Activated CD4-positive, alpha-beta T cell treated with anti-CD3 and anti-CD28 coated beads, Interleukin-2, amount 10 ng/mL, durations not matched to agents 24 days and 14 days (primary cell): ENCODE results near the gene FNDC3B. TPM values are rescaled to one million over a fixed set of nuclear protein-coding genes. Genes with fewer than 3 reads are reported as not detected.

Experiments
- DNase-seq: peaks from one replicate; pipeline ENCODE4 v3.0.0; 2022
- H3K27ac Mint-ChIP-seq: one replicate; pipeline ENCODE4 v1.8.0; 2022; ENCODE audit warnings: mild to moderate bottlenecking, mixed read lengths
- H3K27me3 Mint-ChIP-seq: one replicate; pipeline ENCODE4 v1.8.0; 2022; ENCODE audit warnings: mixed read lengths
- H3K36me3 Mint-ChIP-seq: one replicate; pipeline ENCODE4 v1.8.0; 2022; ENCODE audit warnings: low read depth, mild to moderate bottlenecking, mixed read lengths
- H3K4me1 Mint-ChIP-seq: one replicate; pipeline ENCODE4 v1.8.0; 2021; ENCODE audit warnings: mixed read lengths
- H3K4me3 Mint-ChIP-seq: one replicate; pipeline ENCODE4 v1.8.0; 2022; ENCODE audit warnings: mild to moderate bottlenecking, moderate library complexity, mixed read lengths
- H3K9me3 Mint-ChIP-seq: one replicate; pipeline ENCODE4 v1.8.0; 2021; ENCODE audit warnings: mixed read lengths
- intact Hi-C: fragments of 100-400 bp; cut with micrococcal nuclease; formaldehyde crosslinking; loops from one replicate; pipeline ENCODE4 v1.15.1; 2023
- total RNA-seq: library from RNA; stranded (reverse); gene quantifications from 2 replicates; pipeline ENCODE4 v1.2.3, GENCODE V29; 2022

FNDC3B gene
- total RNA-seq, 1 donor from 2014 or later, result 19.6 TPM

DNA sequence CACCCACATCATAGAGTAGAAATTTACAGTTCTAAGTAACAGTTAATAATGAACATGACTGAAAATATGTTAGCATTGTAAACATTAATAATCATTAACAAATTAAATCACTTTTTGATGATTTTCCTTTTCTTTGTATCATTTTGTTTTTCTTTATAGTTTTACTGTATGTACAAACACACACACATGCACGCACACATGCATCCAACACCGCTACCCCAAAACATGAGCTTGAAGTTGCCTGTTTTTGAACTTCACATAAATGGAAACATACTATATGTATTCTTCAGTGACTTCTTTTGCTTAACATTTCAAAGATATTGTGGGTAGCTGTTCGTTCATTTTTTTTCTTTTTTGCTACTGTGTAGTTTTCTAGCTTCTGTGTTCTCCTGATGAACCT lies 123.9 kb downstream of the FNDC3B start:
- Mint-ChIP-seq H3K4me1 (peaks cover 2% of the 10 kb centered on the region), H3K27me3 (no peaks in the 10 kb centered on the region), H3K36me3 (peaks cover 2% of the 10 kb centered on the region), H3K4me3 (no peak overlapping the region), H3K9me3 (no peaks in the 10 kb centered on the region), H3K27ac (no peak overlapping the region)
- no peak for DNase-seq
- intact Hi-C loops, result no loop called here

DNA sequence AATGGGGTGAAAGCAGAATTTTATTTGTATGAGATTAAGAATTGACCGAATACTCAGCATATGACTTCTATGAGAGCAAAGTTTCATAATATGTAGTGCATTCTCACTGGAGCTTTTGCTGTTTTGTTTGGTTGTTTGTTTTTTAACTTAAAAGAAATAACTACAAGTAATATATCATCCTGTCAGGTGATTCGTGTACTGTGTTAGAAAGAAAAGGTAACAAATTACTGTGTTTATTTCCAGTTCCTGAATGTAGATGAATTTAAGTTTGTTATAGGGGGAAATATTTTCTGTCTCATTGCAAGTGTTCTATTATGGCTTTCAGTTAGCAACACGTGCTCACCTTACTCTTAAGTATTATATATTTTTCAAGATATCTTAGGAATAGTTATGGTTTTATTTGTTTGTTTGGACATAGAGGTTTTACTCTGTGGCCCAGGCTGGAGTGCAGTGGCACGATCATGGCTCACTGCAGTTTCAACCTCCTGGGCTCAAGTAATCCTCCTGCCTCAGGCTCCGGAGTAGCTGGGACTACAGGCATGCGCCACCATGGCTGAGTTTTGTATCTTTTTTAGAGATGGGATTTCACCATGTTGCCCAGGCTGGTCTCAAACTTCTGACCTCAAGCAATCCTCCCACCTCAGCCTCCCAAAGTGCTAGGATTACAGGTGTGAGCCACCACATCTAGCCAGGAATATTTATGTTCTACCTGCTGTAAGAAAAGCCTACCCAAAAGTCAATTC lies 125.4 kb downstream of the FNDC3B start:
- Mint-ChIP-seq H3K27me3 (no peaks in the 10 kb centered on the region), H3K9me3 (no peaks in the 10 kb centered on the region), H3K27ac (no peak overlapping the region), H3K36me3 (peaks cover 2% of the 10 kb centered on the region), H3K4me3 (no peak overlapping the region), H3K4me1 (peaks cover 8% of the 10 kb centered on the region)
- DNase-seq, result no peak
- intact Hi-C loops, result no loop called here

DNA sequence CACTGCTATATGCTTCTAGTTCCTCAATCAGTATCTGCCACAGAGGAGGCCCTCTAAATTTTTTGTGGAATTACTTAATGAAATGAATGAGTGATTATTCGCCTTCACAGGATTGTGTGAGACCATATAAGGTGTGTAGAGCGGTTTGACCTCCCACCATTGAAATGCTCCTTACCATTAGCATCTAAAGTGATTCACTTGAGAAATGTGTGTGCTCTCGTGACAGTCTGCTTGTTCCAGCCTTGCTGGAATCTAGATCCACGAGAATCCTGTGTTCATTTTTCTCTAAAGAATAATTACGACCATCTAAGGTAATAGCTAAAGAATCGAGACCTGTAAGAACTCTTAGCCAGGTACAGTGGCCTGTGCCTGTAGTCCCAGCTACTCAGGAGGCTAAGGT lies 126.9 kb downstream of the FNDC3B start:
- no peak for DNase-seq
- Mint-ChIP-seq H3K4me1 (peaks cover 8% of the 10 kb centered on the region), H3K27ac (no peak overlapping the region), H3K27me3 (no peaks in the 10 kb centered on the region), H3K36me3 (peaks cover 2% of the 10 kb centered on the region), H3K4me3 (no peak overlapping the region), H3K9me3 (no peaks in the 10 kb centered on the region)
- intact Hi-C loops, result no loop called here

DNA sequence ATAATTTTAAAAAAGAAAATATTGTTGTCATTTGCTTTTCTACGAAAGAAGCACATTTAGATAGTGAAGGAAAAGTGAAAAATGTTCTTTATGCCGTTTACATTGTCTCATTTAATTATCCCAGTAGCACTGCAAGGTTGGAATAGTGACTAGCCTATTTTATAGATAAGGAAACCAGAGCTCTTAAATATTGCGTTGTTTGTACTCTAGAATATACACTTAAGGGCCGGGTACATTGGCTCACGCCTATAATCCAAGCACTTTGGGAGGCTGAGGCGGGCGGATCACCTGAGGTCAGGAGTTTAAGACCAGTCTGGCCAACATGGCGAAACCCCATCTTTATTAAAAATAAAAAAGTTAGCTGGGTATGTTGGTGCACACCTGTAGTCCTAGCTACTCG lies 127.5 kb downstream of the FNDC3B start:
- H3K4me1 Mint-ChIP-seq, result peaks cover 8% of the 10 kb centered on the region
- intact Hi-C loops, result no loop called here
- DNase-seq, result no peak
- no peaks in the 10 kb centered on the region for H3K27me3 Mint-ChIP-seq
- H3K4me3 Mint-ChIP-seq, result no peak overlapping the region
- peaks cover 2% of the 10 kb centered on the region for H3K36me3 Mint-ChIP-seq
- H3K27ac Mint-ChIP-seq, result no peak overlapping the region
- no peaks in the 10 kb centered on the region for H3K9me3 Mint-ChIP-seq

DNA sequence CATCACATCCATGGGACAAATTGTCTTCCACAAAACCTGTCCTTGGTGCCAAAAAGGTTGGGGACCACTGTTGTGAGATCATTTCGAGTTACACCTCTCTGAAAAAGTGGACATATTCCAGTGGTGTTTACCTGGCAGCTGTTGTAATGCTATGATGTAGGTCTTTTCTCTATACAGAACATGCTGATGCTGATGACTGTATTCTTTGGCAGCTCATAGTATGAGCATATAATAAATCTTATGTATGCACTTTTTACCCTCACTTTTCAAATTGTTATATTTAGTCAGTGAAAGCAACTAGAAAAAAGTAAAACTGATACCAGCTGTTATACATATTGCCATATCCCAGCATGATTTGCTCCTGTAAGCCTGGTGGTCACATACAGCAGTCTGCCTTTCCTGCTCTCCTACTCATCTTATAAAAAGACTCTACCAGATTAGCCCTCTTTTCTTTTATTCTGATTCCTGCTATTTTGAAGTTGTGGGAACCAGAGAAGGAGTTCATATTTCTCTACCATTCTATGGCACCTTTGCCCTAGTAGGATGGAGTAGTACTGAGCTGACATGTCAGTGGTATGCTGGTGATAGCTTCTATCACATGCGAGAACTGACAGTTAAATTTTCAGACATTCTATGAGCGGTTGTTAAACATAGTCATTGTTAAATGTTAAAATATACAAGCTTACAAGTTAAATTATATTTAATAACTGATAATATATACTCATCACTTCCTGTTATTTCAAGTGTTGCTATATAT lies 128.7 kb downstream of the FNDC3B start:
- no peaks in the 10 kb centered on the region for H3K36me3 Mint-ChIP-seq
- H3K27me3 Mint-ChIP-seq, result no peaks in the 10 kb centered on the region
- no peak overlapping the region for H3K4me3 Mint-ChIP-seq
- peaks cover 11% of the 10 kb centered on the region for H3K4me1 Mint-ChIP-seq
- no peak overlapping the region for H3K27ac Mint-ChIP-seq
- intact Hi-C loops, result no loop called here
- no peak for DNase-seq
- no peaks in the 10 kb centered on the region for H3K9me3 Mint-ChIP-seq

DNA sequence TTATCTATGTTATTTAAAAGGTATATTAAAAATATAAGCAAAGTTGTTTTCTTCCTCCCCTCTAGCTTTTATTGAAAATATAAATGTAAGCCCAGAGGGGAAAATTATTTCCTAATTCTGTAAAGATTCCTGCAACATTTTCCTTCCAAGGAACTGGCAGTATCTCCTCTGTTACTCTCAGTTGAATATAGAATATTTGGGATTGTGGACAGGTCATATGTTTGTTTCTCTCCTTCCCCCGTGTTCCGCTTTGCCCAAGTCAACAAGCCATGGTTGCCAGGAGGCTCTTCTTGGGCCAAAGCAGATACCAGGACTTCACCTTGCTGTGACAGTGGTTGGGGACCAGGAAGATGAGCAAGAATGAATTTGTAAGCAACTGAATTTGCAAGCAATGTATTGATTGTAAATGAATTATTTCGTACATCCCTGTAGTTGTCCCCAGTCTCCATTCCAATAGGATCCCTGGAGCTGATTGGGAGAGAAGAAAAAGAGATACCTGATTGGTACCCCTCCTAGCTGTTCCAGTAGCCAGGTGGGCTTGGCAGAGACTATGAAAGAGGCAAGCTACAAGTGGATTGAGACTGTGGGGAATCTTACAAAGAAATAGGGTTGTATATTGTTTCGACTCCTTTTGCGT lies 130.8 kb downstream of the FNDC3B start:
- no peaks in the 10 kb centered on the region for H3K9me3 Mint-ChIP-seq
- peaks cover 1% of the 10 kb centered on the region for H3K36me3 Mint-ChIP-seq
- H3K27ac Mint-ChIP-seq, result no peak overlapping the region
- DNase-seq, result no peak
- no peaks in the 10 kb centered on the region for H3K27me3 Mint-ChIP-seq
- H3K4me1 Mint-ChIP-seq, result peaks cover 16% of the 10 kb centered on the region
- no peak overlapping the region for H3K4me3 Mint-ChIP-seq
- intact Hi-C loops, result no loop called here

DNA sequence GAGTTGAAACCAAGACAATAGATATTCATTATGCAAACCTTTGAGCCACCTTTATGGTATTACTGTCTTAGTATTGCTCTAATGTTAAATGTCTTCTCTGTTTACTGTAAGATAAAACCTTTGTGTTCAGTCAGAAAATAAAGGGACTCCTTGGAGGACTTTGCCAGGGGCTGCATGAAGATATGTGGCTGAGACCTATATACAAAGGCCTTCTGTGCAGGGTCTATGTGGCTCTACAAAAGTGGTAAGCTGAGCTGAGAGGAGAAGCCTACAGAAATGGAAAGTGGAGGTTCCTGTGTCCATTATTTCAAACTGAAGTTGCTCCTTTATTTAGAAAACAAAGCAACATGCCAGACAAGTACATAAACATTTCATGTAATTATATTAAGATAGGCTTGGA lies 131.5 kb downstream of the FNDC3B start:
- peaks cover 1% of the 10 kb centered on the region for H3K36me3 Mint-ChIP-seq
- H3K4me3 Mint-ChIP-seq, result no peak overlapping the region
- no peak for DNase-seq
- H3K27me3 Mint-ChIP-seq, result no peaks in the 10 kb centered on the region
- intact Hi-C loops, result no loop called here
- no peak overlapping the region for H3K27ac Mint-ChIP-seq
- H3K9me3 Mint-ChIP-seq, result no peaks in the 10 kb centered on the region
- peaks cover 16% of the 10 kb centered on the region for H3K4me1 Mint-ChIP-seq

DNA sequence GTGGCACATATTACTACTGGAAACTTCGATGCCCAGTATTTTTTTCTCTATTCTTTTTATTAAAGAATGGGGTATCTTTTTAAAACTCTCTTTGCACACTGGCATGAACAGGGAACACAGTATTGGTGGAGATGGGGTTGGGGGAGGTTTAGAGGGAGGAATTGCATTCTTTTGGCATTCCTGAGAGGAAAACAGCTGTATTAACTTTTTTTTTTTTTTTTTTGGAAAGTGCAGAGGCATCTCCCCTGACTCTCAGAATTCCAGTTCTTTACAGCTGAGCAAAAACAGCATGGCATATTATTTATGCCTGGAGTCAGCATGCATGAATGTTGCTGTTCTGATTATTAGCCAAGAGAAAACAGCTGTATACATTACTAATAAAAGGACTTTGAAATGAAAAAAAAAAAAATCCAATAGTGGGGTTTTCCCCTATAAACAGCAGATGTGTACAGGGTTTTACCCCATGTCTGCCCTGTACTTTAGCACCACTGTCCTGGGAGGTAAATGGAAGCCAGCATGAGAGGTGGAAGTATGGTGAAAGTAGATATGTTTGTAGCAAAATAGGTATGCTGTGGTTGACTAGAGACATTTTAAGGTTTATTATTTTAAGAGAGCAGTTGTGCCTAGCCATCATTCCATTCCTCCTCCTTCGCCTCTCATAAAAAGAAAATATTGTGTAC lies 132.2 kb downstream of the FNDC3B start:
- Mint-ChIP-seq H3K27ac (no peak overlapping the region), H3K9me3 (no peaks in the 10 kb centered on the region), H3K36me3 (peaks cover 1% of the 10 kb centered on the region), H3K27me3 (no peaks in the 10 kb centered on the region), H3K4me3 (no peak overlapping the region), H3K4me1 (peaks cover 16% of the 10 kb centered on the region)
- no peak for DNase-seq
- intact Hi-C loops, result no loop called here

DNA sequence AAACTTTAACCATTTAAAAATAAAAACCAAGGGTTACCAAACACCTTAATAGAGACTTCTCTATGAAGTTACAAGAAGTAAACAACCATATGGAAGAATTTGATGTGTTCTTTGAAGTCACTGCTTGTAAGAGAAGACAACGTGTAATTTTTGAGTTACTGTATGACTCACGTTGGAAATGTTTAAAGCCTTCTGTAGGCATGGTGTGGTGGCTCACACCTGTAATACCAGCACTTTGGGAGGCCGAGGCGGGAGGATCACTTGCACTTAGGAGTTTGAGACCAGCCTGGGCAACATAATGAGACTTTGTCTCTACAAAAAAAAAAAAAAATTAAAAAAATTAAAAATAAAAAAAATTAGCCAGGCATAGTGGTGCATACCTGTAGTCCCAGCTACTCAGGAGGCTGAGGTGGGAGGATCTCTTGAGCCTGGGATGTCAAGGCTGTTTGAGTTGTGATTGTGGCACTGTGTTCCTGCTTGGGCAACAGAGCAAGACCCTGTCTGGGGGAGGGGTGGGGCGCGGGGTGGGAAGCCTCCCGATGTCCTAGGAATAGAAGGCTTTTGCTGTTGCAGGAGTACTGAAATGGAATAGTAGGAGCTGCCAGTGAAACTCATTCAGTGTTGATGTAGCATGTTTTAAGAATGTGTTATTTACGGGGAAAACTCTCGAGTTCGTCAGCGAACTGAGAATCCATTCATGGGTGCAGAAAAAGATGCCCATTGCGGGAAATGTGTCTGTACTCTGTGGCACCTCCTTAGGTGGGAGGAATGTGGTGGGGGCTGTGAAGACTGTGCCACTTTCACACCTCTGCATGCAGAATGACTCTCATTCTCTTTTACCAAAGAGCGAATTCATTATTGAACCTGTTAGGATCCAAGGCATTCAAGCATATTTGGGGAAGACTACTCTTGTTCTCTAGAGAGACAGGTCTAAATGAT lies 134.2 kb downstream of the FNDC3B start:
- Mint-ChIP-seq H3K27me3 (no peaks in the 10 kb centered on the region), H3K36me3 (peaks cover 1% of the 10 kb centered on the region), H3K27ac (no peak overlapping the region), H3K4me1 (peaks cover 14% of the 10 kb centered on the region), H3K4me3 (no peak overlapping the region), H3K9me3 (peaks cover 4% of the 10 kb centered on the region)
- no peak for DNase-seq
- intact Hi-C loops, result no loop called here

DNA sequence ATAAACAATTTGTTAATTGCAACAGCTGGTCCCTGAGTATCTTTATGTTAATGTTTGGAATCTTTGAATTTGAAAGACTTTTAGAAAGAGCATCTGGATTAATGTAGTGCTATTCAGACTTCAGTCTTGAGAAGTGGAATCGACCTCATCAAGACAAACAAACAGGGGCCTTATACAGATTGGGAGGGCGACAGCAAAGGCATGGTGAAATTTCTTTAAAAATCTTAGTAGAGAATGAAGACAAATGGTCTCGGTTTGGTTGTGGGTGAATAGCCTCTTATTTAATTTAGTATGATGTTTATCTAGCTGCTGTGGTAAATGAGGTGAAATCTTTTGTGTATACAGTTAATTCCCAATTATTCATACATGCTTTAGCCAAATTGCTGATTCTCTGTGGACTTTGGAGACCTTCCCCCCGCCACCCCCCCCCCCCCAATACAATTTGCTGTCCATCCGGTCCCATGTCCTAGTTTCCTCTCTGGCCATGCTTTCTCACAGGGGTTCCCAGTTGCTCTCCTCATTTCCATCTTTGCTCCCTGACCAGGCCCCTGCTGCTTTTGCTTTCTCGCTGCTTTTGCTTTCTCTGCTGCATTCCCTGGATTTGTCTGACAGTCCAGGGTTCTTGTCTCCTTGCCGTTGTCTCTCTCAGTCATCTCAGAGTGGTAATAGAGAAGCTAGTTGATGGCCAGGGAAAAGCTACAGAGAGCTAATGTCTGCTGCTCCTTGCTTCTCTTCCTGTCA lies 135.3 kb downstream of the FNDC3B start:
- DNase-seq, result no peak
- Mint-ChIP-seq H3K27ac (no peak overlapping the region), H3K27me3 (no peaks in the 10 kb centered on the region), H3K4me3 (no peak overlapping the region), H3K36me3 (peaks cover 1% of the 10 kb centered on the region), H3K4me1 (peaks cover 8% of the 10 kb centered on the region), H3K9me3 (peaks cover 4% of the 10 kb centered on the region)
- intact Hi-C loops, result no loop called here

DNA sequence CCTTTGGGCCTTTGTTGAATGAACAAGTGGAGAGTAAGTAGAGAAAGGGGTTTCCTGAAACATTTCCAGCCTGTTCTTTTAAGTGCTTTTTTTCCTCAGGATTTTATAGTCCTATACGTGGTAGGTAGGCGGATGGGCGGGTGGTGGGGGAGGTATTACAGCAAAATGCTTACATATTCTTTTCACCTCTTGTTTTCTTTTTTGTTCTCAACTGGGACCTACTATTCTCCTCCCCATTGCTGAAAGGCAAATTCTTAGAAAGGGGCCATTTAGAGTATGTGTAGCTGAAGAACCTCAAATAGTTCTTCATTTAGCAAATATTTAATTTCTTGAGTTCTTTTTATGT lies 135.8 kb downstream of the FNDC3B start:
- H3K27ac Mint-ChIP-seq, result no peak overlapping the region
- no peak for DNase-seq

DNA sequence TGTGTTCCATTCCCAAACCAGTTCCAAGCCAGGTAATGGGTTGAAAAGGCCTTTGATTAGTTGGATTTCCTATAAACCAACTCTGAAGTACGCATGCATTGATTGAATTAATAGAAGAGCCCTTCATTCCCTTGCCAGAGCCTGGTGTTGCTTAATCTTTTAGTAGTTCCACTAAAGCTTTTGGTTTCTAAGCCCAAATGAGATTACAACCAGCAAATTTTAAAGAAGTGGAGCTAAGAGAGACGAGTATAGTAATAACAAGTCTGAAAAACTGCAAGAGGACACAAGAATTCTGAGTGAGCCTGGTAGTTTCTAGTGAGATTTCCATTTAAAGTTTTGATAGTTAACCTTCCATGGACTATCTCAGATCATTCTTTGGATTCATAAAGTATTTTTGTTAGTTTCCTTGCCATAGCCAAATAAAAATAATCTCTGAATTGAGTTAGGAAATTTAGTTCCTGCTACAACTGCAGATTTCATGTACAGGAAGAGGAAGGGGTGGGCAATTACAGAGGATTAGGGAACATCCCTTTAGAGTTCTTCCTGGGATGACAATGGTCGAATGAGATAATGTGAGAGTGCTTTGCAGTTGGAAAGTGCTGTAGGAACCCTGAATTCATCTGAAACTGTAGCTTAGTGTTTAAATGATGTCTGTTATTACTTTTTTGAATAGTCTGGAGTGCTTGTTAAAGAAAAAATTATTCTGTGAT lies 136.8 kb downstream of the FNDC3B start:
- no peak for DNase-seq
- H3K4me1 Mint-ChIP-seq, result peaks cover 11% of the 10 kb centered on the region
- no peaks in the 10 kb centered on the region for H3K27me3 Mint-ChIP-seq
- H3K27ac Mint-ChIP-seq, result no peak overlapping the region
- peaks cover 1% of the 10 kb centered on the region for H3K36me3 Mint-ChIP-seq
- intact Hi-C loops, result no loop called here
- H3K4me3 Mint-ChIP-seq, result no peak overlapping the region
- peaks cover 10% of the 10 kb centered on the region for H3K9me3 Mint-ChIP-seq

More for the DNA sequence above, 135.8 kb downstream of the FNDC3B start:
- Mint-ChIP-seq H3K27me3 (no peaks in the 10 kb centered on the region), H3K9me3 (peaks cover 8% of the 10 kb centered on the region), H3K36me3 (peaks cover 1% of the 10 kb centered on the region), H3K4me3 (no peak overlapping the region), H3K4me1 (peaks cover 11% of the 10 kb centered on the region)
- intact Hi-C loops, result no loop called here
